WTC11 (cell line): ENCODE measurements around the gene ACO2. TPM values are rescaled to one million over a fixed set of nuclear protein-coding genes. Genes with fewer than 3 reads are reported as not detected.

ENCODE experiments used
- ATAC-seq: fragments of 200-7000 bp; cut with Tn5 transposase; 2 replicates; pipeline ENCODE4 v1.10.0; 2021; ENCODE audit warnings: mild to moderate bottlenecking, moderate library complexity
- CTCF ChIA-PET: fragments of 300-600 bp; sonication (Branson Sonifier 250); formaldehyde crosslinking; loops from one replicate; lab custom pipeline; 2021; ENCODE audit warnings: antibody characterized with exemption; lab: Charles Lee
- POLR2A ChIA-PET: fragments of 350-600 bp; sonication (Branson Sonifier 250); formaldehyde crosslinking; loops from one replicate; lab custom pipeline; 2021; ENCODE audit warnings: antibody characterized with exemption; lab: Charles Lee
- DNase-seq: peaks from one replicate; pipeline ENCODE4 v3.0.0; 2021; ENCODE audit warnings: low spot score
- H3K27ac Mint-ChIP-seq: 2 replicates; pipeline ENCODE4 v1.8.0; 2021; ENCODE audit warnings: mixed read lengths
- H3K27me3 Mint-ChIP-seq: 2 replicates; pipeline ENCODE4 v1.8.0; 2021; ENCODE audit warnings: low read depth, mild to moderate bottlenecking, moderate library complexity, mixed read lengths
- H3K36me3 Mint-ChIP-seq: 2 replicates; pipeline ENCODE4 v1.8.0; 2021; ENCODE audit warnings: mixed read lengths
- H3K4me1 Mint-ChIP-seq: 2 replicates; pipeline ENCODE4 v1.8.0; 2022; ENCODE audit warnings: mixed read lengths
- H3K4me3 Mint-ChIP-seq: 2 replicates; pipeline ENCODE4 v1.8.0; 2021; ENCODE audit warnings: mild to moderate bottlenecking, moderate library complexity, mixed read lengths
- H3K9me3 Mint-ChIP-seq: 2 replicates; pipeline ENCODE4 v1.8.0; 2021; ENCODE audit warnings: mixed read lengths
- CDX4 ChIP-seq: fragments of 250-450 bp; sonication (Bioruptor Pico); IDR thresholded peaks from 2 replicates; pipeline ENCODE4 v1.9.0; 2021; ENCODE audit warnings: moderate library complexity, mild to moderate bottlenecking, inconsistent platforms, borderline replicate concordance
- E2F1 ChIP-seq: sonication (generic); formaldehyde crosslinking; IDR thresholded peaks from 2 replicates; pipeline ENCODE4 v1.8.0; 2022; ENCODE audit warnings: mild to moderate bottlenecking, missing genetic modification reagents
- EMX1 ChIP-seq: fragments of 250-450 bp; sonication (Bioruptor Pico); IDR thresholded peaks from 2 replicates; pipeline ENCODE4 v1.8.0; 2021; ENCODE audit warnings: mild to moderate bottlenecking
- ESRRA ChIP-seq: sonication (generic); formaldehyde crosslinking; IDR thresholded peaks from 2 replicates; pipeline ENCODE4 v1.8.1; 2022; ENCODE audit warnings: mild to moderate bottlenecking, missing genetic modification reagents, borderline replicate concordance
- ETV6 ChIP-seq: sonication (generic); formaldehyde crosslinking; IDR thresholded peaks from 2 replicates; pipeline ENCODE4 v1.8.1; 2022; ENCODE audit warnings: mild to moderate bottlenecking, missing genetic modification reagents
- GABPB1 ChIP-seq: sonication (generic); formaldehyde crosslinking; IDR thresholded peaks from 2 replicates; pipeline ENCODE4 v1.8.1; 2023; ENCODE audit warnings: mild to moderate bottlenecking, missing genetic modification reagents
- GRHL2 ChIP-seq: fragments of 250-450 bp; sonication (Bioruptor Pico); IDR thresholded peaks from 2 replicates; pipeline ENCODE4 v1.8.0; 2022; ENCODE audit warnings: mild to moderate bottlenecking, moderate library complexity; ENCODE audit not compliant: insufficient replicate concordance, severe bottlenecking
- JUN ChIP-seq: sonication (generic); formaldehyde crosslinking; IDR thresholded peaks from 2 replicates; pipeline ENCODE4 v1.8.0; 2023; ENCODE audit warnings: mild to moderate bottlenecking, missing genetic modification reagents
- KAT7 ChIP-seq: sonication (generic); formaldehyde crosslinking; IDR thresholded peaks from 2 replicates; pipeline ENCODE4 v1.8.1; 2023; ENCODE audit warnings: missing genetic modification reagents, mild to moderate bottlenecking, borderline replicate concordance
- MYBL2 ChIP-seq: sonication (generic); formaldehyde crosslinking; IDR thresholded peaks from 2 replicates; pipeline ENCODE4 v1.8.1; 2023; ENCODE audit warnings: mild to moderate bottlenecking, moderate library complexity, missing genetic modification reagents
- NR1H2 ChIP-seq: sonication (generic); formaldehyde crosslinking; IDR thresholded peaks from 2 replicates; pipeline ENCODE4 v1.9.0; 2021; ENCODE audit warnings: mild to moderate bottlenecking, moderate library complexity, missing genetic modification reagents
- NR3C1 ChIP-seq: sonication (generic); formaldehyde crosslinking; conservative IDR thresholded peaks from 2 replicates; pipeline ENCODE4 v1.8.1; 2023; ENCODE audit warnings: low read depth, mild to moderate bottlenecking, missing genetic modification reagents
- RELA ChIP-seq: sonication (generic); formaldehyde crosslinking; IDR thresholded peaks from 2 replicates; pipeline ENCODE4 v1.8.1; 2022; ENCODE audit warnings: missing genetic modification reagents, mild to moderate bottlenecking, borderline replicate concordance
- SMAD3 ChIP-seq: sonication (generic); formaldehyde crosslinking; IDR thresholded peaks from 2 replicates; pipeline ENCODE4 v1.8.0; 2022; ENCODE audit warnings: missing genetic modification reagents, mild to moderate bottlenecking, borderline replicate concordance
- SP1 ChIP-seq: sonication (generic); formaldehyde crosslinking; conservative IDR thresholded peaks from 2 replicates; pipeline ENCODE4 v1.8.1; 2022; ENCODE audit warnings: missing genetic modification reagents
- TEAD1 ChIP-seq: sonication (generic); formaldehyde crosslinking; IDR thresholded peaks from 2 replicates; pipeline ENCODE4 v1.8.0; 2022; ENCODE audit warnings: mild to moderate bottlenecking, missing genetic modification reagents
- TEAD4 ChIP-seq: sonication (generic); formaldehyde crosslinking; IDR thresholded peaks from 2 replicates; pipeline ENCODE4 v1.8.0; 2022; ENCODE audit warnings: mild to moderate bottlenecking, missing genetic modification reagents
- USF1 ChIP-seq: sonication (generic); formaldehyde crosslinking; IDR thresholded peaks from 2 replicates; pipeline ENCODE4 v1.8.0; 2022; ENCODE audit warnings: mild to moderate bottlenecking, missing genetic modification reagents
- USF2 ChIP-seq: sonication (generic); formaldehyde crosslinking; IDR thresholded peaks from 2 replicates; pipeline ENCODE4 v1.8.1; 2023; ENCODE audit warnings: mild to moderate bottlenecking, missing genetic modification reagents, moderate library complexity
- ZBTB21 ChIP-seq: sonication (generic); formaldehyde crosslinking; IDR thresholded peaks from 2 replicates; pipeline ENCODE4 v1.8.1; 2023; ENCODE audit warnings: mild to moderate bottlenecking, missing genetic modification reagents, borderline replicate concordance
- ZNF263 ChIP-seq: sonication (generic); formaldehyde crosslinking; IDR thresholded peaks from 2 replicates; pipeline ENCODE4 v1.8.1; 2022; ENCODE audit warnings: low read depth, mild to moderate bottlenecking, moderate library complexity, missing genetic modification reagents
- total RNA-seq: library from RNA; stranded (reverse); gene quantifications from 3 replicates; pipeline ENCODE4 v1.2.3, GENCODE V29; 2021
- TF ChIP-seq, protein P1 (sequence below): sonication (generic); formaldehyde crosslinking; IDR thresholded peaks from 2 replicates; pipeline ENCODE4 v1.8.1; 2022; ENCODE audit warnings: missing genetic modification reagents, borderline replicate concordance
- TF ChIP-seq, protein P2 (sequence below): fragments of 250-450 bp; sonication (Bioruptor Pico); conservative IDR thresholded peaks from 2 replicates; pipeline ENCODE4 v1.9.0; 2021; ENCODE audit warnings: mild to moderate bottlenecking

The ACO2 gene
- total RNA-seq, 1 experiment from 2014 or later: 104 TPM

DNA sequence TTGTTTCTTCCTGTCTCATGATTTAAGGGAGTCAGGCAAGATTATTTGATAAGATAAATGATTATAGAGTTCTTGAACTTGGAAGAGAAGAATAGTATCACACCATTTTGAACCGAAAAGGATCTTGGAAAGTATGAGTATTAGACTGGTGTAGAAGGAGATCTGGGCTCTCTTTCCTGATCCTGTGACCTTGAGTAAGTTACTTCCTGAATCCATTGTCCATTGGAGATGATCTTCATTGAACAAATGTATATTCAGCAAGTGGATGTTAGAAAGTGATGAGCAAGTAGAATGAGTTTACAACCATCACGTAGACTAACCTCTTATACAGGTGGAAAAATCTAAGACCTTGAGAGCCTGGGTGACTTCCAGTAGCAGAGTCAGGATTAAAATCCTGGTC, 2.0 kb downstream of the ACO2 start (continued):
- TF ChIP-seq ZNF263 (CRISPR knock-in tag) (no peak), SMAD3 (no peak), ETV6 (no peak)

GRCh38 chr22:41471568-41471967, 2.7 kb downstream of the ACO2 start:
- no peaks in the 10 kb centered on the region for H3K9me3 Mint-ChIP-seq
- ChIA-PET POLR2A (interaction anchor here (0.8 kb wide), 1 partner anchor 62 kb away, joined by 4 read pairs; no protein-coding TSS in a partner anchor), CTCF (no interaction called here)
- H3K27me3 Mint-ChIP-seq: no peaks in the 10 kb centered on the region; the same call in 1 of the 2 replicates
- H3K27ac Mint-ChIP-seq: no peak overlapping the region
- no peak for ATAC-seq
- no peak for DNase-seq
- H3K4me1 Mint-ChIP-seq: peaks cover 28% of the 10 kb centered on the region
- H3K36me3 Mint-ChIP-seq: peaks cover 22% of the 10 kb centered on the region
- no peak overlapping the region for H3K4me3 Mint-ChIP-seq
- no peak for TF ChIP-seq KAT7
- TF ChIP-seq MYBL2 (CRISPR knock-in tag): no peak

- no peaks in the 10 kb centered on the region for H3K27me3 Mint-ChIP-seq
- peaks cover 20% of the 10 kb centered on the region for H3K4me1 Mint-ChIP-seq
- H3K4me3 Mint-ChIP-seq: no peak overlapping the region
- ChIA-PET CTCF (interaction anchor here (0.6 to 2.4 kb wide), 5 partner anchors 43 to 1501 kb away, joined by 3 to 7 read pairs (median 4); no protein-coding TSS in a partner anchor), POLR2A (interaction anchor here (0.6 kb wide), 1 partner anchor 16 kb away, joined by 4 read pairs; no protein-coding TSS in a partner anchor)
- TF ChIP-seq ZBTB21 (no peak), USF2 (no peak), RELA (CRISPR knock-in tag) (no peak), TEAD4 (CRISPR knock-in tag) (no peak), TEAD1 (no peak), NR3C1 (CRISPR knock-in tag) (no peak)
- TF ChIP-seq, protein P1, sequence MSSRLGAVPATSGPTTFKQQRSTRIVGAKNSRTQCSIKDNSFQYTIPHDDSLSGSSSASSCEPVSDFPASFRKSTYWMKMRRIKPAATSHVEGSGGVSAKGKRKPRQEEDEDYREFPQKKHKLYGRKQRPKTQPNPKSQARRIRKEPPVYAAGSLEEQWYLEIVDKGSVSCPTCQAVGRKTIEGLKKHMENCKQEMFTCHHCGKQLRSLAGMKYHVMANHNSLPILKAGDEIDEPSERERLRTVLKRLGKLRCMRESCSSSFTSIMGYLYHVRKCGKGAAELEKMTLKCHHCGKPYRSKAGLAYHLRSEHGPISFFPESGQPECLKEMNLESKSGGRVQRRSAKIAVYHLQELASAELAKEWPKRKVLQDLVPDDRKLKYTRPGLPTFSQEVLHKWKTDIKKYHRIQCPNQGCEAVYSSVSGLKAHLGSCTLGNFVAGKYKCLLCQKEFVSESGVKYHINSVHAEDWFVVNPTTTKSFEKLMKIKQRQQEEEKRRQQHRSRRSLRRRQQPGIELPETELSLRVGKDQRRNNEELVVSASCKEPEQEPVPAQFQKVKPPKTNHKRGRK (CRISPR knock-in tag): no peak
- TF ChIP-seq, protein P2, sequence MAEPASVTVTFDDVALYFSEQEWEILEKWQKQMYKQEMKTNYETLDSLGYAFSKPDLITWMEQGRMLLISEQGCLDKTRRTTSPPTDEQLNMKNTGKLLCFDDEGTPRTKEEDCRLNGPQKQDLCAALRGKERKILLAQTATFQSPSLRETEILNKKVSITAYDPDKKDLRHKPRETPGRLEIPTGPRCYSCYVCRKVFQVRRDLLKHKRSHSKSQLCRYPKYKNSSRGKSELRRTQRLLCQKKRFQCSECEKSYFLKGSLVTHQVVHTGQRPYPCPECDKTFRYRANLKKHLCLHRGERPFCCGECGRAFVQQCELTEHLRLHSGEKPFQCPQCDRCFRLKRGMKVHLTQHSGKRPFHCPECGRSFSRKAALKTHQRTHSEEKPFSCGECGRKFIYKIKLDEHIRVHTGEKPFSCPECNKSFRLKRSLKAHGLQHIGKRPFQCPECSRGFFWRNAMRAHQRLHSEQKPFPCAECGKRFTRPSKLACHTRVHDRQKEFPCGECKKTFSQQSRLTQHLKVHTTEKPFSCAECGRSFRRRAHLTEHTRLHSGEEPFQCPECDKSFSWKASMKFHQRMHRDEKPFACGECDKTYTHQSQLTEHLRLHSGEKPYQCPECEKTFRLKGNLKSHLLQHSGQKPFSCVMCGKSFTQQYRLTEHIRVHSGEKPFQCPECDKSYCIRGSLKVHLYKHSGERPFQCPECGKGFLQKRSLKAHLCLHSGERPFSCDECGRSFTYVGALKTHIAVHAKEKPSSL: no peak
- no peaks in the 10 kb centered on the region for H3K9me3 Mint-ChIP-seq
- H3K36me3 Mint-ChIP-seq: peaks cover 3% of the 10 kb centered on the region
- DNase-seq (no peak), ATAC-seq (no peak)
- H3K27ac Mint-ChIP-seq: no peak overlapping the region
These were observed 6.0 kb downstream of the ACO2 start for GRCh38 chr22:41474872-41475451.

GRCh38 chr22:41478473-41478872, 9.6 kb downstream of the ACO2 start:
- Mint-ChIP-seq H3K27me3 (no peaks in the 10 kb centered on the region), H3K4me1 (peaks cover 43% of the 10 kb centered on the region), H3K36me3 (no peaks in the 10 kb centered on the region), H3K9me3 (no peaks in the 10 kb centered on the region), H3K4me3 (no peak overlapping the region), H3K27ac (peak overlapping the region; percentile 41; the same call in 1 of the 2 replicates)
- no peak for DNase-seq
- no peak for ATAC-seq
- no peak for TF ChIP-seq JUN (CRISPR knock-in tag)
- TF ChIP-seq CDX4 (CRISPR knock-in tag): no peak
- TF ChIP-seq GABPB1: no peak
- TF ChIP-seq E2F1 (CRISPR knock-in tag): no peak
- no peak for TF ChIP-seq SP1 (CRISPR knock-in tag)
- no peak for TF ChIP-seq NR1H2 (CRISPR knock-in tag)
- TF ChIP-seq ESRRA (CRISPR knock-in tag): no peak
- TF ChIP-seq USF1 (CRISPR knock-in tag): no peak
- no peak for TF ChIP-seq MYBL2 (CRISPR knock-in tag)
- no peak for TF ChIP-seq NR3C1 (CRISPR knock-in tag)
- TF ChIP-seq GRHL2 (CRISPR knock-in tag): no peak
- no peak for TF ChIP-seq ZNF263 (CRISPR knock-in tag)
- no peak for TF ChIP-seq EMX1 (CRISPR knock-in tag)
- ChIA-PET CTCF (interaction anchor here (0.7 to 3.5 kb wide), 4 partner anchors 22 to 110 kb away, joined by 3 to 27 read pairs (median 10); no protein-coding TSS in a partner anchor), POLR2A (interaction anchor here (2.3 kb wide), 1 partner anchor 9 kb away, joined by 12 read pairs; the partner anchor contains the start of genes ACO2 and PHF5A)
